ENCODE results near the gene RAD51B. TPM values are rescaled to one million over a fixed set of nuclear protein-coding genes. Genes with fewer than 3 reads are reported as not detected.

The RAD51B gene
- total RNA-seq, 2 donors from 2014 or later, result 22.8 to 33.8 TPM

- H3K27ac ChIP-seq (ENCODE audit: low read depth, low read length), result no peak overlapping the region
- Mint-ChIP-seq H3K4me3 (no peak overlapping the region), H3K36me3 (ENCODE audit: low read depth) (peaks cover 1% of the 10 kb centered on the region), H3K9me3 (peaks cover 11% of the 10 kb centered on the region), H3K27ac (no peak overlapping the region), H3K4me1 (no peaks in the 10 kb centered on the region), H3K27me3 (ENCODE audit: insufficient read depth) (no peaks in the 10 kb centered on the region)
- DNase-seq, result no peak
- 100% methylated on average over 1 of the region's 1 CpG for WGBS, 2 experiments (ENCODE audit: insufficient coverage in 1 of 2, insufficient read length in 1 of 2)
- no peaks in the 10 kb centered on the region for H3K4me1 ChIP-seq (ENCODE audit: control insufficient read depth, insufficient read depth, low read length)
- no peaks in the 10 kb centered on the region for H3K27me3 ChIP-seq (ENCODE audit: control insufficient read depth, insufficient read depth, low read length, poor library complexity, severe bottlenecking)
- no peak overlapping the region for H3K4me3 ChIP-seq (ENCODE audit: low read length)
- no peak overlapping the region for H3K9ac ChIP-seq (ENCODE audit: extremely low read depth, low read length, poor library complexity, severe bottlenecking)
- no peak for TF ChIP-seq CTCF (conservative IDR thresholded peaks at IDR 0.05)
- H3K36me3 ChIP-seq (ENCODE audit: control insufficient read depth, insufficient read depth, low read length), result no peaks in the 10 kb centered on the region
- no peaks in the 10 kb centered on the region for H3K9me3 ChIP-seq (ENCODE audit: control insufficient read depth, low read length)
Measured at GRCh38 chr14:68000511-68000910, 180.9 kb downstream of the RAD51B start.

- no peaks in the 10 kb centered on the region for H3K36me3 Mint-ChIP-seq (ENCODE audit: low read depth)
- H3K27me3 Mint-ChIP-seq (ENCODE audit: insufficient read depth), result peaks cover 3% of the 10 kb centered on the region
- no peak overlapping the region for H3K27ac ChIP-seq (ENCODE audit: low read depth, low read length)
- H3K4me1 ChIP-seq (ENCODE audit: control insufficient read depth, insufficient read depth, low read length), result no peaks in the 10 kb centered on the region
- H3K27ac Mint-ChIP-seq, result no peak overlapping the region
- peaks cover 25% of the 10 kb centered on the region for H3K27me3 ChIP-seq (ENCODE audit: control insufficient read depth, insufficient read depth, low read length, poor library complexity, severe bottlenecking)
- no peak overlapping the region for H3K9ac ChIP-seq (ENCODE audit: extremely low read depth, low read length, poor library complexity, severe bottlenecking)
- no peaks in the 10 kb centered on the region for H3K9me3 Mint-ChIP-seq
- peaks cover 9% of the 10 kb centered on the region for H3K4me1 Mint-ChIP-seq
- H3K36me3 ChIP-seq (ENCODE audit: control insufficient read depth, insufficient read depth, low read length), result no peaks in the 10 kb centered on the region
- no peak for DNase-seq
- WGBS, 2 experiments (ENCODE audit: insufficient coverage in 1 of 2, insufficient read length in 1 of 2), result 77 to 100% methylated on average over 1 of the region's 1 CpG
- H3K4me3 ChIP-seq (ENCODE audit: low read length), result no peak overlapping the region
- no peaks in the 10 kb centered on the region for H3K9me3 ChIP-seq (ENCODE audit: control insufficient read depth, low read length)
- H3K4me3 Mint-ChIP-seq, result no peak overlapping the region
- TF ChIP-seq CTCF (conservative IDR thresholded peaks at IDR 0.05), result no peak
Measured at GRCh38 chr14:68008491-68008890, 188.9 kb downstream of the RAD51B start.

- H3K36me3 ChIP-seq (ENCODE audit: control insufficient read depth, insufficient read depth, low read length), result no peaks in the 10 kb centered on the region
- no peak overlapping the region for H3K27ac Mint-ChIP-seq
- H3K36me3 Mint-ChIP-seq (ENCODE audit: low read depth), result peaks cover 3% of the 10 kb centered on the region
- H3K4me1 Mint-ChIP-seq, result peaks cover 13% of the 10 kb centered on the region
- no peak overlapping the region for H3K4me3 Mint-ChIP-seq
- no peak for DNase-seq
- no peak for TF ChIP-seq CTCF (conservative IDR thresholded peaks at IDR 0.05)
- H3K9me3 ChIP-seq (ENCODE audit: control insufficient read depth, low read length), result peaks cover 11% of the 10 kb centered on the region
- peaks cover 12% of the 10 kb centered on the region for H3K9me3 Mint-ChIP-seq
- WGBS, 2 experiments (ENCODE audit: insufficient coverage in 1 of 2, insufficient read length in 1 of 2), result 93 to 94% methylated on average over 3 to 4 of the region's 4 CpGs
- peak overlapping the region; percentile 4 for H3K27ac ChIP-seq (ENCODE audit: low read depth, low read length)
- H3K4me1 ChIP-seq (ENCODE audit: control insufficient read depth, insufficient read depth, low read length), result no peaks in the 10 kb centered on the region
- no peak overlapping the region for H3K4me3 ChIP-seq (ENCODE audit: low read length)
- H3K27me3 Mint-ChIP-seq (ENCODE audit: insufficient read depth), result peaks cover 3% of the 10 kb centered on the region
- H3K9ac ChIP-seq (ENCODE audit: extremely low read depth, low read length, poor library complexity, severe bottlenecking), result no peak overlapping the region
- peaks cover 25% of the 10 kb centered on the region for H3K27me3 ChIP-seq (ENCODE audit: control insufficient read depth, insufficient read depth, low read length, poor library complexity, severe bottlenecking)
Measured at GRCh38 chr14:68011406-68012028, 191.9 kb downstream of the RAD51B start.

Data from endodermal cell (in vitro differentiated cells).